PC-9 (cell line): ENCODE results near the gene ZNF408.

Experiments used
- EZH2 ChIP-seq: fragments of 200-600 bp; sonication (generic); IDR thresholded peaks from 2 replicates; pipeline ENCODE4 v1.8.0; 2017; ENCODE audit warnings: antibody characterized with exemption, low read depth
- TF ChIP-seq, protein P1 (sequence below): fragments of 200-600 bp; sonication (generic); conservative IDR thresholded peaks from 2 replicates; pipeline ENCODE4 v1.6.1; 2017; ENCODE audit warnings: mixed run types, antibody characterized with exemption, mild to moderate bottlenecking, moderate library complexity

DNA sequence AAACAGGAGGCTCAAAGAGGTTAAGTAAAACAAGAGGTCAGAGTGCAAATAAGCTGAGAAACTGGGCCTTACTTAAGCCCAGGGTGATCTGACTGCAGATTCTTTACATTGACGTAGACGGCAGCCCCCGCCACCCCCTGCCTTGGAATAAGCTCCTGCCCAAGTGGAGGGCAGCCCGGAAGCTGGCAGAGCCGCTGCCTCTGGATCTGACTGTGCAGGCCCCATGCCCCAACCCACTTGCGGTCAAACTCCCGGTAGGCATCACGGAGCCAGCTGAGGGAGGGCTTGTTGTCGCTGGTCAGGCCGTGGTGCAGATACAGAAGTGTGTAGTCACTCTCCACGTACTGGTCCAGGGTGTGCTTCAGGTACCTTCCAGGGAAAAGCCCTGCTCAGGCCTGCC lies 19.0 kb upstream of the ZNF408 start:
- TF ChIP-seq, protein P1, sequence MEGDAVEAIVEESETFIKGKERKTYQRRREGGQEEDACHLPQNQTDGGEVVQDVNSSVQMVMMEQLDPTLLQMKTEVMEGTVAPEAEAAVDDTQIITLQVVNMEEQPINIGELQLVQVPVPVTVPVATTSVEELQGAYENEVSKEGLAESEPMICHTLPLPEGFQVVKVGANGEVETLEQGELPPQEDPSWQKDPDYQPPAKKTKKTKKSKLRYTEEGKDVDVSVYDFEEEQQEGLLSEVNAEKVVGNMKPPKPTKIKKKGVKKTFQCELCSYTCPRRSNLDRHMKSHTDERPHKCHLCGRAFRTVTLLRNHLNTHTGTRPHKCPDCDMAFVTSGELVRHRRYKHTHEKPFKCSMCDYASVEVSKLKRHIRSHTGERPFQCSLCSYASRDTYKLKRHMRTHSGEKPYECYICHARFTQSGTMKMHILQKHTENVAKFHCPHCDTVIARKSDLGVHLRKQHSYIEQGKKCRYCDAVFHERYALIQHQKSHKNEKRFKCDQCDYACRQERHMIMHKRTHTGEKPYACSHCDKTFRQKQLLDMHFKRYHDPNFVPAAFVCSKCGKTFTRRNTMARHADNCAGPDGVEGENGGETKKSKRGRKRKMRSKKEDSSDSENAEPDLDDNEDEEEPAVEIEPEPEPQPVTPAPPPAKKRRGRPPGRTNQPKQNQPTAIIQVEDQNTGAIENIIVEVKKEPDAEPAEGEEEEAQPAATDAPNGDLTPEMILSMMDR = no peak
- no peak for TF ChIP-seq EZH2
